ENCODE measurements around the gene OSGIN1.

GRCh38 chr16:83963277-83964119 is 10.5 kb downstream of the OSGIN1 start:
- TF ChIP-seq CTCF (IDR thresholded peaks at IDR 0.05), result no peak
- TF ChIP-seq EZH2 (IDR thresholded peaks at IDR 0.05; ENCODE audit: borderline replicate concordance, insufficient read depth, low read depth, low read length, poor library complexity, severe bottlenecking), result no peak

Data from B cell (primary cell).